GM21576 (cell line): ENCODE data around the gene MRPL27.

Source experiments
- ATAC-seq: cut with Tn5 transposase; IDR thresholded peaks from one replicate; pipeline ENCODE4 v1.9.1; 2021; ENCODE audit warnings: mild to moderate bottlenecking, moderate library complexity; ENCODE audit not compliant: unreplicated experiment

The MRPL27 gene

DNA sequence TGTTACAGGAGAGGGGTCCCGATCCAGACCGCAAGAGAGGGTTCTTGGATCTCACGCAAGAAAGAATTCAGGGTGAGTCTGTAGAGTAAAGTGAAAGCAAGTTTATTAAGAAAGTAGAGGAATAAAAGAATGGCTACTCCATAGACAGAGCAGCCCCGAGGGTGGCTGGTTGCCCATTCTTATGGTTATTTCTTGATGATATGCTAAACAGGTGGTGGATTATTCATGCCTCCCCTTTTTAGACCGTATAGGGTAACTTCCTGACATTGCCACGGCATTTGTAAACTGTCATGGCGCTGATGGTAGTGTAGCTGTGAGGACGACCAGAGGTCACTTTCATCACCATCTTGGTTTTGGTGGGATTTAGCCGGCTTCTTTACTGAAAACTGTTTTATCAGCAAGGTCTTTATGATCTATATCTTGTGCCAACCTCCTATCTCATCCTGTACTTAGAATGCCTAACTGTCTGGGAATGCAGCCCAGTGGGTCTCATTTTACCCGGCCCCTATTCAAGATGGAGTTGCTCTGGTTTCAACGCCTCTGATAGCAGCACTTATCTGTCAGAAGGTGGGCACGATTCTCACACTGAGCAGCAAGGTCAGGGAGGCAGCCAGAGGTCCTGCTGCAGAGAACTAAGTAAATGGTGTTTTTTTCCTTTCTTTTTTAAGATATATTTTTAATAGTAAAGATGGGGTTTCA lies 53.5 kb downstream of the MRPL27 start:
- ATAC-seq, result no peak

GRCh38 chr17:50318501-50319285 lies 54.3 kb downstream of the MRPL27 start:
- ATAC-seq, result no peak
